GM18867 (cell line): Measurements from ENCODE around the gene CHKB.
A peak's percentile ranks its signal among the peaks of the same experiment; 100 is the strongest.
"Not testable (repeated sequence)": the region's sequence is repeated elsewhere in the genome, so short reads cannot be mapped to it uniquely, and the experiment has no call there.

Experiments used
- ATAC-seq: cut with Tn5 transposase; IDR thresholded peaks from one replicate; pipeline ENCODE4 v1.9.1; 2021; ENCODE audit warnings: mild to moderate bottlenecking, moderate library complexity; ENCODE audit not compliant: unreplicated experiment

The CHKB gene, protein sequence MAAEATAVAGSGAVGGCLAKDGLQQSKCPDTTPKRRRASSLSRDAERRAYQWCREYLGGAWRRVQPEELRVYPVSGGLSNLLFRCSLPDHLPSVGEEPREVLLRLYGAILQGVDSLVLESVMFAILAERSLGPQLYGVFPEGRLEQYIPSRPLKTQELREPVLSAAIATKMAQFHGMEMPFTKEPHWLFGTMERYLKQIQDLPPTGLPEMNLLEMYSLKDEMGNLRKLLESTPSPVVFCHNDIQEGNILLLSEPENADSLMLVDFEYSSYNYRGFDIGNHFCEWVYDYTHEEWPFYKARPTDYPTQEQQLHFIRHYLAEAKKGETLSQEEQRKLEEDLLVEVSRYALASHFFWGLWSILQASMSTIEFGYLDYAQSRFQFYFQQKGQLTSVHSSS

GRCh38 chr22:50582493-50583293 lies at the start of gene CHKB:
CHKB (minus strand) TSS chr22:50582849; CDS start chr22:50582781, 68 bp downstream.
- ATAC-seq = peak; percentile 86

GRCh38 chr22:50630376-50630775 lies 47.7 kb upstream of the CHKB start:
- no peak for ATAC-seq

GRCh38 chr22:50628543-50629134 lies 46.0 kb upstream of the CHKB start:
- no peak for ATAC-seq

DNA sequence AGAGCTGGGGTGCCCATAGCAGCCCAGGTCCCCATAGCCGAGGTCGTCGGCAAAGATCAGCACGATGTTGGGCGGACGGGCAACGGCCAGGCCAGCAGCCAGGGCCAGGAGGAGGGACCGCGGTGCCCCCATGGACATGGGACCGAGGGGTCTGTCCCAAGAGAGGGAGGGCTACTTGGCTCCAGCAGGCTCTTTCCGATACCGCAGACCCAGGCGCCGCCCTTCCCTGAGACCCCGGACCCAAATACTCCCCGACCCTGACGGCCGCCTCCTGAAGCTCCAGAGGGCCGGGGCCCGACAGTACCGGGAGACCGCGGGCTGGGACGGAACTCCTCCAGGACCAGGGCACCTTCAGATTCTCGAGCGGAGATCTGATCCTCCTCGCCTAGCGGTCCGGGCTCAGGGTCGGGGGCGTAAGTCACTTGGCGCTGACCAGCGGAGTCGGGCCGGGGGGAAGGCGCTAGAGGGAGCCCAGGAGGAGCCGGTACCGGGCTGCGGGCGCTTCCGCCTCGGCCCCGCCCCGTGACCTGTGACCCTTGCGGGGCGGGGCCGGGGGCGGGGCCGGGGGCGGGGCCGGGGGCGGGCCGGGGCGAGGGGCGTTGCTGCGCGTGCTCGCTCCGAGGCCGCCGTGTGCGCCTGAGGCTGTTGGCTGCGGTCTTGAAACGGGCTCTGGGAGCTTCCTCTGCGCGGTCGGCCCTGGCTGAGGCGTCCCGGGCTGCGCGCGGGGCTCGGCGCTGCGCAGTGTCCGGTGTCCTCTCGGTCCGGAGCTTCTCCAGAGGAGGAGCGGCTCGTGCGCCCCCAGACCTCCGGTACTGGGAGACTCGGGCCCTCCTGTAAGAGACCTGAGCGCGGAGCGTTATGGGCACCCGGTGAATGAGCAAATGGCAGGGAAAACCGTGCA lies 45.2 kb upstream of the CHKB start, which contains the start of gene ARSA:
ARSA (minus strand) TSS at position 511 of the 901 bp plus-strand sequence; CDS start at position 138, 373 bp downstream.
- peak; percentile 74 for ATAC-seq

- ATAC-seq = no peak
Measured at GRCh38 chr22:50626850-50627641, 44.4 kb upstream of the CHKB start.

GRCh38 chr22:50626314-50626849 lies 43.7 kb upstream of the CHKB start:
- no peak for ATAC-seq

DNA sequence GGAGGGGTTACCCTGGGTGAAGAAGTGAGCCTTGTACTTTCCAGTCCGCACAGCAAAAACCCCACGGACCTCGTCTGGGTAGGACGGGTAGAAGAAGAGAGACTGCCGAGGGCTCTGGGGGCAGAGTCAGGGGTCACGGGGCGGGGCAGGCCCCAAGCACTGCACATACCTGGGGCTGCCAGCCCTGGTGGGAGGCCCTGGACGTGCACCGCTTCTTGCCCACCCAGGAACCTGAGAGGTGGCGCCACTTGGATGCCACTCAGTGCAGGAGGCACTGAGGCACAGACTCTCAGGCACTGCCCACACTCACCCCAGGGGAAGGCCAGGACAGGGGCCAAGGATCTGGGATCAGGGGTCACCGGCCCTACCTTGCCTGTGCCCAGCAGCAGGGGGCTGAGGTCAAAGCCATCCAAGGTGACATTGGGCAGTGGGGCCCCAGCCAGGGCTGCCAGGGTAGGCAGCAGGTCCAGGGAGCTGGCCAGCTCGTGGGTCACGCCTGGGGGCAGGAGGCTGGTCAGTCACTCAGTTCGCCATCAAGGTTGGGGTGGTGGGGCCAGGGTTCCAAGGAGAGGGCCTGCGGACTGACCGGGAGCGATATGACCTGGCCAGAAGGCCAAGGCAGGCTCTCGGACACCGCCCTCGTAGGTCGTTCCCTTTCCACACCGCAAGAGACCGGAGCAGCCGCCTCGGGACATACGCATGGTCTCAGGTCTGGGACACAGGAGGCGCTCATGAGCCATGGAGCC lies 43.1 kb upstream of the CHKB start:
- no peak for ATAC-seq

GRCh38 chr22:50625131-50625567 lies 42.5 kb upstream of the CHKB start:
- no peak for ATAC-seq

- no peak for ATAC-seq
Measured at GRCh38 chr22:50624347-50625130, 41.9 kb upstream of the CHKB start.

GRCh38 chr22:50622723-50623327 lies 40.2 kb upstream of the CHKB start:
- no peak for ATAC-seq

DNA sequence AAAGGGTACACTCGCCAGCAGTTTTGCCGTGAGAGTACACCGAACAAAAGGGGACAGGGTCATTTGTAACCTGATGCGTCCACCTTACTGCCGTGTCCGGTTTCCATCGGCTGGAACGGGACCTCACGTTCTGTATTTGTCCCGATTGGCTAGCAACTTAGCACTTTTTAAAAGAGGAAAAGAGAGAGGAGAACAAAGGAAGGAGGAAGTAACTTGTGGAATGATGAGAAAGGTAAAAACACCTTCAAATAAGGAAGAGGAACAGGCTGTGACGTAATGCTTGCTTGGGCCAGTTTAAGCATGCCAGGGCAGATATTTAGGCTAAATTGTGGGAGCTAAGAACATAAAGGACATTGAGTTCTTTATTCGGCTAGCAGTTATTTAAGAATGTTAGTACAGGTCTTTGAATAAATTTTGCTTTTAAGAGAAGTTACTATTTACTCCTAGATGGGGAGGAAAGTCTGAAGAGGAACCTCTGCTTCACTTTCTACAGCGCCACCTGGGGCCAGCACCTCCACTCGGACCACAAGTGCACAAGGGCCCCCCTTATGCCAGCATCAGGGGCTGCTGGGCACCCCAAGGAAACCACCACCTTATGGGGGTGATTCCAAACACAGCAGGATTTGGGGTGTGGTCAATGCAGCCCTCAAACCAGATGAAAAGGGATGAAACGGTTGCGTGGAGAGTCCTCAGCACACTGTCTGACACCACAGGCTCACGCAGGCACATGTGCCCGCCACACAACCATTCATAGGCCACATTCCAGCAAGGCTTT lies 39.5 kb upstream of the CHKB start:
- ATAC-seq = no peak

DNA sequence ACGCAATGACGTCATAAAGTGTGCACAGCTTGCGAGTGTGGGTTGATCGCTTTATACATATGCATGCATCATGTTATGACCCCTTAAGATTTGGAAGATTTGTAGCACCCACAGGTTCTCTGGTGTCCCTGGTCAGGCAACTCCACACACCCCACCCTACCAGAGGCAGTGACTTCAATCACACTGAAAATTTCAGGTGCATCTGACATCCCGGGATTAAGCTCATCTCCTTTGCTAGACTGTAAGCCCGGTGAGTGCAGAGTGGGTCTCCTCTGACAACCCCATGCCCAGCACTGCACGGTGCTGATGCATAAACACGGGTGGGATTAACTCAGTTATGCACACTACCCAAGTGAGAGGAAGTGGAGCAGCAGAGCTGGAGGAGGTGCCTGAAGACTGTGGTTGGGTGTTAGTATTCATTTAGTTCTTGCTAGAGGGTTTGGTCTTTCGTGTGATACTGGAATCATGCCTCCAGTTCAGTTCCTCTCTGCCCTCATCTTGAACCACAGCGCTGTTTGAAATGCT lies 38.8 kb upstream of the CHKB start:
- ATAC-seq = peak; percentile 46

DNA sequence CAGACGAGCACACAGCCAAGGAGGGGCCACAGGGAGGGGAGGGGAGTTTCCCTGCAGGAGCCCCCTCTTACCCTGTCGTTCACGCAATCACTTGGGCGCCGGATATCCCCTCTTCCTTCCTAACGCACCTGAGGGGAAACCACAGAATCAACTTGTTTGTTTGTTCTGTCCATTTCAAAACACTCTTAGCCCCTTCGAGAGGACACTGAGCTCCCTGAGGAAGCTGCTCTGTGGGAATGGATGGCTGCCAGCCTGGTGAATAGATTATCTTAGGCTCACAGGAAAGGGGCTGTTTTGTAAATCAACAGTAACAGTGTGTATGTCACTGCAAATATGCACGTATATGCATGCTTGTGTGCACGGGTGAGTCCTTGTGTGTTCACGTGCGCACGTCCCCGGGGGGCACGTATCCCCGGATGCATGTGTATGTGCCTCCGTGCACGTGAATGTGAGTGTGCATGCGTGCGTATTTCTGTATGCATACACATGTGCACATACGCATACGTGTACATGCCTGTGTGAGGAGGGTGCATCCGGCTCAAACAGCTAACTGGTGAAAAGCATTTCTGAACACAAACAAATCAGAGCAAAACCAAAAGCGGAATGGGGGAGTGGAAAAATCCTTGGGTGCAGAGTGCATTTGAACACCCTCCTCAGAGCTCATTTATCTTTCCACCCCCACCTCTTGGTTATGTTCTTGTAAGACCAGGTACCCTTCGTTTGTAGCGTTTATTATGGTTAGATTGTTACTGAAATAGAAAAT lies 38.1 kb upstream of the CHKB start:
- ATAC-seq = peak; percentile 55

- not testable (repeated sequence) for ATAC-seq
Measured at GRCh38 chr22:50614296-50614695, 31.6 kb upstream of the CHKB start.

DNA sequence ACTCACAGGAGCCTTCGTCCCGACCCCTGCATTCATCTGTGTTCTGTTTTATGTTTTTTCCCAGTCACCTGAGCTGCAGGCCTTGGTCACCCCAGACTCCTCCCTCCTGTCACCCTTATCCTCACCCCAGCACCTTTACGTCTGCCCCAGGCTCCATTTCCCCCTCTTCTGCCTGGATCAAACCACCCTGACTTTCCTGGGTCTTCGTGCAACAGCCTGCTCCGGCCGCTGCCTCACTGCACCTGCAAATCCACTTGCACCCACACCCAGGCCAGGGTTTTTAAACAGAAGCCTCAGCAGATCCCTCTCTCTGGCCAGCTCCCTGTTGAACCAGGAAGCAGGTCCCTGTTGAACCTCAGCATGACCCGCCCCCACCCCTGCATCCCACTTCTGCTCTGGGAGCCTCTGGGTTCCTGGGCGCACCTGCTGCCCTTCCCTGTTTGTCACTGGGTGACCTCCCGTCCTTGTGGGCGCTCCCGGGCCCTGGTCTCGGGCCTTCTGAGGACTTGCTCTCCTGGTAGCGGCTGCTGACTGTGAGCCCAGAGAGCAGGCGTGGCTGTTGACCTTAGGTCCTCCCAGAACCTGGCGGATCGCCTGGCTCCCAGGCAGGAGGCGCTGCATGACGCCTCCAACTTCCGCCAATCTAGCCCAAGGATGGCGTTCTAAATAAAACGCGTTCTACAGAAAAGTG lies 30.8 kb upstream of the CHKB start:
- ATAC-seq = no peak
